Endodermal cell (in vitro differentiated cells): ENCODE measurements around the gene CDH13. TPM values are rescaled to one million over a fixed set of nuclear protein-coding genes. Genes with fewer than 3 reads are reported as not detected.

Experiments
- DNase-seq: peaks from one replicate; pipeline ENCODE4 v3.0.0-alpha.2; 2017
- H3K27ac ChIP-seq: 2 replicates; pipeline ENCODE4 v1.5.1; 2013; ENCODE audit warnings: mild to moderate bottlenecking, low read depth, low read length, moderate library complexity
- H3K27me3 ChIP-seq: 2 replicates; pipeline ENCODE4 v1.6.1; 2013; ENCODE audit warnings: mild to moderate bottlenecking, low read length, moderate library complexity; ENCODE audit not compliant: insufficient read depth, control insufficient read depth, poor library complexity, severe bottlenecking
- H3K36me3 ChIP-seq: 2 replicates; pipeline ENCODE4 v1.7.0; 2013; ENCODE audit warnings: mild to moderate bottlenecking, low read length, moderate library complexity; ENCODE audit not compliant: control insufficient read depth, insufficient read depth
- H3K4me1 ChIP-seq: one replicate; pipeline ENCODE4 v1.7.0; 2013; ENCODE audit warnings: low read length; ENCODE audit not compliant: control insufficient read depth, insufficient read depth
- H3K4me3 ChIP-seq: 2 replicates; pipeline ENCODE4 v1.5.1; 2013; ENCODE audit warnings: mild to moderate bottlenecking, low read length, moderate library complexity
- H3K9ac ChIP-seq: 2 replicates; pipeline ENCODE4 v1.6.1; 2013; ENCODE audit warnings: mild to moderate bottlenecking, low read length, moderate library complexity; ENCODE audit not compliant: poor library complexity, severe bottlenecking; ENCODE audit errors: extremely low read depth
- H3K9me3 ChIP-seq: 2 replicates; pipeline ENCODE4 v1.6.1; 2013; ENCODE audit warnings: mild to moderate bottlenecking, low read length, moderate library complexity; ENCODE audit not compliant: control insufficient read depth
- H3K27ac Mint-ChIP-seq: 2 replicates; pipeline ENCODE4 v1.8.0; 2020; ENCODE audit warnings: mixed read lengths
- H3K27me3 Mint-ChIP-seq: 2 replicates; pipeline ENCODE4 v1.8.0; 2021; ENCODE audit warnings: mild to moderate bottlenecking, mixed read lengths; ENCODE audit not compliant: insufficient read depth
- H3K36me3 Mint-ChIP-seq: 2 replicates; pipeline ENCODE4 v1.8.0; 2020; ENCODE audit warnings: low read depth, mixed read lengths
- H3K4me1 Mint-ChIP-seq: 2 replicates; pipeline ENCODE4 v1.8.0; 2020; ENCODE audit warnings: mixed read lengths
- H3K4me3 Mint-ChIP-seq: 2 replicates; pipeline ENCODE4 v1.8.0; 2020; ENCODE audit warnings: mild to moderate bottlenecking, moderate library complexity, mixed read lengths
- H3K9me3 Mint-ChIP-seq: 2 replicates; pipeline ENCODE4 v1.8.0; 2020; ENCODE audit warnings: mild to moderate bottlenecking, mixed read lengths
- WGBS, 2 experiments: methylation state at CpG; one replicate each; pipeline versions ENCODE4 v1.1.5 to v1.1.7; 2013; ENCODE audit warnings: missing lambda C conversion rate in 2 of 2, mixed read lengths in 1 of 2; ENCODE audit not compliant: insufficient coverage in 1 of 2, insufficient read length in 1 of 2; 5-methylcytosine and 5-hydroxymethylcytosine counted together
- total RNA-seq, 2 donors: library from RNA; stranded (reverse); fragmentation: NEBNext Ultra II Directional in 1 of 2; extraction: Animal tissue kit (Norgen Biotek cat#: 25700) in 1 of 2; gene quantifications; 2 replicates in 1 of 2; 3 replicates in 1 of 2; pipeline ENCODE4 v1.2.1, GENCODE V29; 2021
- TF ChIP-seq, protein P1 (sequence below): fragments of 200-600 bp; sonication (generic); conservative IDR thresholded peaks from 2 replicates; pipeline ENCODE4 v1.5.0; 2021; ENCODE audit warnings: antibody characterized with exemption, mild to moderate bottlenecking

The CDH13 gene
- total RNA-seq, 2 donors from 2014 or later, result 0.86 to 1.8 TPM

DNA sequence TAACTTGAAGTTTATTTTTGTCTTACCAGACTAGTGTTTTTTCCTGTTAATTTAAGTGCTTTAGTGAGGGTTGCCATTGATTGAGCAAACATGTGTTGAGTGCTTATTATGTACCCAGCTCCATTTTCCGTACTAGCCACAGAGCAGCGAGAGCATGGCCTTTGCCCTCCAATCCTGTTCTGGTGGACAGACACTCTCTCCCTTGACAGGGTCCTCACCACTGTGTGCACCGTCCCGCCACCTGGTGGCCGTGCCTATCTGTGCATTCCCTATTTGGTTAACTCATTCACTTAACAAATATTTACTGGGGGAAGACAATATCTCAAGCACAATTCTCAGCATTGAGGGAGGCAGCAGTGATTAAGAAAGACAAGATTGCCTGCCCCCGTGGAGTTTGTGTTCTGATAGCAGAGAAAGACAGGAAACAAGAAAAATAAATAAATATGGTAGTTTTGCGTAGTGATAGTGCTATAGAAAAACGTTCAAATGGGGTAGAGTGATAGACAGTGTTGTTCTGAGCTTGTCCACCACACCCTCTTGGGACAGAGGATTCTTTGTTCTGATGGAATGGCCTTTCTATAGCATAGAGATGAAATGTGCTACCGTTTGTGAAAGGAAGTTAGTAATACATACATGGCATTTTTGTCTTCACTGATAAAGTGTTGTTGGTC lies 13.0 kb downstream of the CDH13 start:
- no peaks in the 10 kb centered on the region for H3K27me3 ChIP-seq
- Mint-ChIP-seq H3K27me3 (peaks cover 3% of the 10 kb centered on the region), H3K4me1 (peaks cover 44% of the 10 kb centered on the region), H3K27ac (no peak overlapping the region), H3K9me3 (no peaks in the 10 kb centered on the region), H3K4me3 (no peak overlapping the region), H3K36me3 (no peaks in the 10 kb centered on the region)
- peaks cover 15% of the 10 kb centered on the region for H3K4me1 ChIP-seq
- H3K36me3 ChIP-seq, result no peaks in the 10 kb centered on the region
- H3K4me3 ChIP-seq, result peak overlapping the region; percentile 5
- TF ChIP-seq, protein P1, sequence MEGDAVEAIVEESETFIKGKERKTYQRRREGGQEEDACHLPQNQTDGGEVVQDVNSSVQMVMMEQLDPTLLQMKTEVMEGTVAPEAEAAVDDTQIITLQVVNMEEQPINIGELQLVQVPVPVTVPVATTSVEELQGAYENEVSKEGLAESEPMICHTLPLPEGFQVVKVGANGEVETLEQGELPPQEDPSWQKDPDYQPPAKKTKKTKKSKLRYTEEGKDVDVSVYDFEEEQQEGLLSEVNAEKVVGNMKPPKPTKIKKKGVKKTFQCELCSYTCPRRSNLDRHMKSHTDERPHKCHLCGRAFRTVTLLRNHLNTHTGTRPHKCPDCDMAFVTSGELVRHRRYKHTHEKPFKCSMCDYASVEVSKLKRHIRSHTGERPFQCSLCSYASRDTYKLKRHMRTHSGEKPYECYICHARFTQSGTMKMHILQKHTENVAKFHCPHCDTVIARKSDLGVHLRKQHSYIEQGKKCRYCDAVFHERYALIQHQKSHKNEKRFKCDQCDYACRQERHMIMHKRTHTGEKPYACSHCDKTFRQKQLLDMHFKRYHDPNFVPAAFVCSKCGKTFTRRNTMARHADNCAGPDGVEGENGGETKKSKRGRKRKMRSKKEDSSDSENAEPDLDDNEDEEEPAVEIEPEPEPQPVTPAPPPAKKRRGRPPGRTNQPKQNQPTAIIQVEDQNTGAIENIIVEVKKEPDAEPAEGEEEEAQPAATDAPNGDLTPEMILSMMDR, result peak; percentile 96
- H3K9ac ChIP-seq, result no peak overlapping the region
- DNase-seq, result peak; percentile 91
- no peak overlapping the region for H3K27ac ChIP-seq
- H3K9me3 ChIP-seq, result no peaks in the 10 kb centered on the region
- 46 to 51% methylated on average over 6 to 9 of the region's 9 CpGs for WGBS, 2 experiments

DNA sequence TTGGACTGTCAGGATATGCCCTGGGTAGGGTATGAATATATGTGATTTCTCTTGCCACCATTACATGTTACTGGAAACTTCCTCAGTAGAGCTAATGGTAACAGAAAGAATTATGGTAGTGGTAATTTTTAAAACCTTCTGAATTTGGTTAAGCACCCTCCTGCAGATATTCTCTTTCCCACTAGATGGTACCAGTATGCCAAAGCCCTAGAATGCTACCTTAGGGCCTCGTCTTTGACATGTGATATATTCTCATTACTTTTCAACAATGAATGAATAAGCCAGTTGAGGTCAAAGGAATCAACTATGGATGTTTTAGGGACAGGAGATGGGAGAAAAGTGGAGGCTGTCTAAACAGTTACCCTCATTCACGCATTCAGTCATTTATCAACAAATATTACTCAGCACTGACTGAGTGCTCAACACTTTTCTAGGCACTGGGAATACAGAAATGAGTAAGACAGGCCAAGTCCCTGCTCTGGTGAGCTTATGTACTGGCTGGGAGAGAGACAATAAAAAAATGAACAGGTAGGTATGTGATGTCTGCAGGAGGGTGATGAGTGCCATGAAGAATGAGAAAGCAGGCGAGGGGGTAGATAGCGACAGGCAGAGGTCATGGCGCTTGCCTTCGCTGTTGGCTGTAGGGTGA lies 14.7 kb downstream of the CDH13 start:
- H3K4me3 Mint-ChIP-seq, result no peak overlapping the region
- H3K27me3 Mint-ChIP-seq, result no peaks in the 10 kb centered on the region
- H3K9me3 Mint-ChIP-seq, result no peaks in the 10 kb centered on the region
- no peaks in the 10 kb centered on the region for H3K9me3 ChIP-seq
- H3K27ac ChIP-seq, result no peak overlapping the region
- H3K4me3 ChIP-seq, result no peak overlapping the region
- H3K4me1 ChIP-seq, result peaks cover 29% of the 10 kb centered on the region
- TF ChIP-seq, protein P1, result peak; percentile 71
- no peak for DNase-seq
- 87% methylated on average over 3 of the region's 6 CpGs; no CpG with 5 or more reads in 1 of the 2 experiments for WGBS, 2 experiments
- no peaks in the 10 kb centered on the region for H3K27me3 ChIP-seq
- H3K36me3 ChIP-seq, result no peaks in the 10 kb centered on the region
- H3K36me3 Mint-ChIP-seq, result no peaks in the 10 kb centered on the region
- H3K4me1 Mint-ChIP-seq, result peaks cover 57% of the 10 kb centered on the region
- H3K27ac Mint-ChIP-seq, result no peak overlapping the region
- no peak overlapping the region for H3K9ac ChIP-seq

DNA sequence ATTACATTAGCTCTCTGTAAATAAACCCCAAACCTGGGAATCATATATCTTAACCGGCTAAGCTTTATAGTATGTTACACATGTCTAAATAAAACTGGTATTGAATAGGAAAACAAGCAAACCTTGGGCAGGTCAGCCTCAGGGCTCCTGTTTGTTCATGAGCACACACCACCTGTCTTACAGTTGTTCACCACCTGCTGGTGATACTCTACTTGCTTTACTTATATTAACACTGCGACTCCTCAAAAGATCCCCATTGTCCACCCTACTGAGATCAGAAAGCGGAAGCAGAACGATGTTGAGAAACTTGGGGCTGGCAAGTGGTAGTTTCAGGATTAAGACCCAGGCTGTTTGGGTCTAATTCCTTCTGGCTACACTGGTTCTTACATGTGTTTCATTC lies 16.4 kb downstream of the CDH13 start:
- H3K9ac ChIP-seq, result no peak overlapping the region
- no peak for DNase-seq
- Mint-ChIP-seq H3K9me3 (no peaks in the 10 kb centered on the region), H3K36me3 (no peaks in the 10 kb centered on the region), H3K4me3 (no peak overlapping the region), H3K27ac (no peak overlapping the region), H3K27me3 (no peaks in the 10 kb centered on the region), H3K4me1 (peaks cover 57% of the 10 kb centered on the region)
- H3K36me3 ChIP-seq, result no peaks in the 10 kb centered on the region
- peaks cover 29% of the 10 kb centered on the region for H3K4me1 ChIP-seq
- TF ChIP-seq, protein P1, result peak; percentile 27
- WGBS, 2 experiments, result 91 to 98% methylated on average over 4 of the region's 4 CpGs
- H3K27ac ChIP-seq, result no peak overlapping the region
- no peaks in the 10 kb centered on the region for H3K9me3 ChIP-seq
- no peak overlapping the region for H3K4me3 ChIP-seq
- no peaks in the 10 kb centered on the region for H3K27me3 ChIP-seq
